OCI-M2 (cell line): ENCODE results near the gene CHD6.

Experiments
- DNase-seq: peaks from one replicate; lab custom pipeline; 2025; ENCODE audit not compliant: unreplicated experiment; lab: John Stamatoyannopoulos, UW

Gene CHD6

DNA sequence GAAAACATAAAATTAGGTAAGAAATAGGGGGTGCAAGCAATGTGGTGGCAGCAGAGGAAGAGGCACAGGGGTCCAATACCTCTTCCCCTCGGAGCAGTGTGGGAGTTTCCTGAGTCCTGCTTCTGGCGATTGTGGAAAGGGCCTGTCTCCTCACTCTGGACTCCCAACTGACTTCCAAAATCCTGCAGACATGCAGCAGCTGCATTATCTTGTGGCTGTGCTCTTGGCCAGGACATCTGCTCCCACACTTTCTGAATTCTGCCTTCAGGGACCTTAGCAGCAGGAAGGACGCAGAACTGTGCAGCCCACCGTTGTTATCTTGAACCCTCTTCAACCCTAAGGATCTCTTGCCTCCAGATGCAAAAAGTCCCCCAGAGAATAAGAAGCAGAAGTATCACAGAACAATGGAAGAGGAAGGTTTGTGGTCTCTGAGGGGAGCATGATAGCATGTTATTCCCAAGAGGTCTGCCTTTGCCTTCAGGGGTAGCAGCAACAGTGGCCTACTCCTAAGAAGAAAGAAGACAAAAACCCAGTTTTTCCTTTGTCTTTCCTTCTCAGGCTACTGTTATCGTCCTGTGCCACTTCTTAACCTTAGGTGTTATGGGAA lies 149.1 kb downstream of the CHD6 start:
- peak; percentile 44 for DNase-seq

DNA sequence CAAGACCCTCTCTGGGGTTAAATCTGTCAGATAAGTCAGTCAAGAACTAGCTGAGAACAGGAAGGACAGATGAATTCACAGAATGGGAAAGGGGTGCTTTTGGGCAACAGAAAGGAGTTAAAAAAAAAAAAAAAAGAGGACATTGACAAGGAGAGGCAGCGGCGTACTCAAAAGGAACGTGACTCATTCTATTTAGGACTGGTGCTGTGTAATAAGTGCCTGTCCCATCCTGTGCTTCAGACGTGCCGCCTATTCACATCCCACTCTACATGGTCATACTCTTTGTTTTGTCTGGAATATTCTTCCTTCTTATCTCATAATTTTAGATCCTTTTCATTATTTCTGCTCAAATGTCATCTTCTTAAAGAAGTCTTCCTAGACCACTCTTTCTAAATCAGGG lies 150.5 kb downstream of the CHD6 start:
- DNase-seq: no peak

DNA sequence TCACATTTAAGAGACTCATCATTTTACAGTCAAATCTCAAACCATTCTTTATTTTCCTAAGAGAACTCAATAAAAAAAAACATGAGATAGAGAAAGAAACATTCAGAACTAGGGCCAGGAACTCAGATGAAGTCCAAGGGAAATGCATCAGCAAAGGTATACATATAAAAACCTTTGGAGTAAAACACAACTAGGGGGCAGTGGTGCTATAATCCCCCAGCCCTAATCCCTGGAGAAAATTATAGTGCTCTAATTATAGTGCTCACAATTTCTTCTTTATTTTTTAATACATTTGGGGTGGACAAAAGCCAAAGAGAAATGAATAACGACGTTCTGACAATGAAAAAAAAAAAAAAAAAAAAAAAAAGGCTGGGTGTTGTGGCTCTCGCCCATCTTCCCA lies 151.0 kb downstream of the CHD6 start:
- DNase-seq: no peak

DNA sequence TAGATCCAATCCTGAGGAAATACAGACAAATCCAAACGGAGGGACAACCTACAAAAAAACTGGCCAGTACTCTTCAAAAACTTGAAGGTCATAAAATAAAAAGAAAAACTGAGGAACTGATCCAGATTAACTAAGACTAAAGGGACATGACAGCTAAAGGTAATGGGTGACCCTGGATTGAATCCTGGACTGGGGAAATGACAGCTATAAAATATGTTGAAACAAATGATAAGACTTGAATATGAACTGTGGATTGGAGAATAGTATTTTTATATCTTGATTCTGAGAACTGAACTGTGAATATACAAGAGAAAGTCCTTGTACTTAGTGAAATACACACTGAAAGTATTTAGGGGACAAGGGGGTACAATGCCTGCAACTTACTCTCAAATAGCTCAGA lies 154.6 kb downstream of the CHD6 start:
- no peak for DNase-seq

DNA sequence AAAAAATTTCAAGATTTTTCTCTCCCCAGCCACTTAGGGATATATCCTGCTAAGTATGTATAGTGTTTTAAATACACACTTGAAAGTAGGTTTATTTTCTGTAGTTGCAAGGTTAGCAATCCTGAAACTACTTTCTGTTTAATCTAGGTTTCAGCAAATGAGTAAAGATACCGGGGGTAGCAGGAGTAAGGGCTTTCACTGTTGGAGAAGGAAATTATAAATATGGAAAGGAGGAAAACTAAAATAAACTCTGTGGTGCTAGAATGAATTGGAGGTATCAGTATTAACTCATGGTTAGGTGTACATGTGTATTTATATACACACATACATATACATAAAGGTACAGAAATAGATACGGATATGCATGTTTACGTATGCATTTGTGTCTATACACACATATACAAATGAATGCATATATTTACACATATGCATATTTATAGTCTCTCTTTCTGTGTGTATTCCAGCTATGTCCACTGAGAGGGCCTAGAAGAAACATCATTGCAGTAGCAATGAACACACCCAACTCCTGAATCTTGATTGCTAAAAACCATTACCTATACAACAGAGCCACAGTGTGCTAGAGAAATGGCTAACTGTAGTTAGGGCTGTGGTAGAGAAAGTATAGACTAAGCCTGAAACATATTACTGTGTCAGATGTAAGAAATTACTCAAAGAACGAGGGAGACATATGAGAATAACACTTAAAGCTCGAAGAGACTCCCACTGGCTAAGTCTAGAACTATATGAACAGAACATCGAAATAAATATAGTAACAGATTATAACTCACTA lies 155.6 kb downstream of the CHD6 start:
- DNase-seq: no peak

DNA sequence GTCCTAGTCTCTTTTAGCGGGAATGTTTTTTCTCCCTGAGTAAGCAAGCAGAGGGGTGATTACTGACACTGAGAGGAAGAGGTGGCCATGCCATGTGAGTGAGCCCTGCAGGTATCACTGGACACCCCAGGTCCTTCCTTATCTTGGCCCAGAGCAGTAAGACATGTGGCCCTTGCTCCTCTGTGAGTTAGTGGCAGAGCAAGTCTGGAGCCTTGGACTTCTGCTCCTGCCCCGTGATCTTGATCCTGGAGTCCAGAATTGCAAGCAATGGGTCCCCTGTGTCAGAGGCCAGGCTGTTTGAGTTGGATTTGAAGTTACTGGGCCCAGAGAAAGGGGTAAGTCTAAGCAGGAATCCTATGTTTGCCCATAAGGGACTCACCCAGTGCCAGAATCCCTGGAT lies 159.4 kb downstream of the CHD6 start:
- DNase-seq: no peak

DNA sequence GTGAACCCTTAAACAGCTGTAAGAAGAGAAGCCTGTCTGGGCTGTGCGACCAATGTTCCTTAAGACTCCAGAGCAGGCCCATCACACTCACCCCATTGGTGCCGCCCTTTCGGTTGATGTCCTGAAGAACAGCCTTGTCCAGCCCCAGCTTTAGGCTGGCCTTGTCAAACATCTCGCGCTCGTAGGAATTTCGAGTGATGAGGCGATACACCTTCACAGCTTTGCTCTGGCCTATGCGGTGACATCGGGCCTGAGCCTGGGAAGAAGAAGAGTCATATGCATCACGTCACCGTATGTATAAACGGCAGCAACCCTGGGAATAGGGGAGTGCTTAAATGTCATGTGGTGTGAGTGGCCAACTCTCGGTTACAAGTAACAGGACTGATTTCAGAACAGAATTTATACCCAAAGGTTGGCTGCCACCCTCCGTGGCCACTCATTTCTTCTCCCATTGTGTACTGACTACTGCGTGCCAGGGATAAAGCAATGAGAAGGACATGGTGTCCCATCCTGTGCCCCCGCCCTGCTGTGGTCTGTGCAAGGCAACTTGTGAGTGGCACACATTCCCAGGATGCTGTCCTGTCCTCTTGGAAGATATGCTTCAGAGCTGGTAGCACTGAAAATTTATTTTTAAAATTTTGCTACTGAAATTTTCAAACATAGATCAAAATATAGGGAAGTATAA lies 160.9 kb downstream of the CHD6 start:
- DNase-seq: no peak

DNA sequence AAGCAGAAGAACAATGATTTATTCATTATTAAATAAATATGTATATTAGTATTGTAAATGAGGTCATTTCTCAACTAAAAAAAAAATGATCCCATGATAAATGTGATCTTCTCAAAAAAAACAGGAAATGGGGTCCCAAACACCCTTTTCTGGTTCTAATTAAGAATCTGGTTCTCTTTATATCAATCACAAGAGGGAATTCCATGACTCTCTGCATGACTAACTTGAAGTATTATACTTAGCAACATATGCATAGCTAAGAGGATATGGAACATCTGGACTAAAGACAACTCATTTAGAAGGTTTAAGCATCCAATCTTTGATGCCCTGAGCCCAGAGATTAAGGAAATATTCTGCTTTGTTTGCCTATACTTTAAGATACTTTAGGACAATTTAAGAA lies 161.8 kb downstream of the CHD6 start:
- no peak for DNase-seq

DNA sequence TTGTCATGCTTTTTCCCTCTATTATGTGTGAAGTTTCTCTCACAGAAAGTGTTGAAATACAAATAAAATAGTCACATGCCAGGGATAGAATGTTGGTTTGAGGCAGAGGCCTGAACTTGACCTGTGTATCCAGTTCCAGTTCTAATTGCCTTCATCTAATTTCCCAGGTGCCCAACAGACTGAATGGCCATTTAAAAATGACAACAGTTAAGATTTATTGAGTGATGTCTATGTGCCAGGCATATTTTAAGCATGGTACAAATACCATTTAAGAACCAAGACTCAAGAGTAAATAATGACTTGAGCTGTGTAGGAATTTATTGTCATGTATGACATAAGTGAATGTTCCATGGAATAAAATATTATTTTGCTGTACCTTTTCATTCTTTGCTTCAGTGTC lies 163.9 kb downstream of the CHD6 start:
- no peak for DNase-seq

DNA sequence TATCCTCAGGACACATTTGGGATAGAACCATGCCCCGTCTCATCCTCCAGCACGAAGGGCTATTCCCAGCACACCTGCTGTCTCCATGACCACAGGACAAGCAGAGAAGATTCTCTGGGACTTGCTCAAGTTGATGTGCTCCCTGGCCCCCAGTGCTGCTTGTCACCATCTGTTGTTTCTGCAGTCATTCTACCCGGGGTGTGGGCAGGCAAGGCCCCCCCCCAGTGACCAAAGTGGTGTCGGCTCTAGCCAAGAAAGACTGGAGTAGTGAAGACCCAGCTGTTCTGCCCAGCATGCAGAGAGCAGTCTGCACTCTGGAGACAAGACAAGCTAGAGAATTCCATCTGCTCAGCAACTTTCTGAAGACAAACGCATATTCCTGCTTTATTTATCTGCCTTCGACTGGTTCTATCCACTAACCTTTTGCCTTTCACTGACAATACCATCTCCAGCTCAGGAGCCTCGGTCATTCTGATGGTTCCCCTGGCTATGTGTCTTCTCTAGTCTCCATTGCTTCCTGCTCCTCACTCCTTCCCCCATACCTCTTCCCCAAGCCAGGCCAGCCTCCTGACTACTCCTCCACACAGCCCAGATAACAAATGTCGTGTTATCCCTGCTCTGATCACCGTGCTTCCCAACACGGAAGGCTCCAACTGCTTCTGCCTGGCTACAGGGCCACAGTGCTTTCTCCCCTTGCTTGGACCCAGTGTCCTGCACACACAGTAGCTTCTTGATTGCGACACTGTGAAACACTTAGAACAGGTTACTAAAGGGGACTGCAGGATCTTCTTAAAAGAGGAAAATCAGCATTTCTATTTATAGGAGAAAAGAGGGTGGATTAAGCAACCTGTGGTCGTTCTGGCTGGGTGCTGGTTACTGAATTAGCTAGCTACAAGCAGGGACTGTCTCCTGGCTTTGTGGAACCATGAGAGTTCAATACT lies 164.9 kb downstream of the CHD6 start:
- DNase-seq: no peak

DNA sequence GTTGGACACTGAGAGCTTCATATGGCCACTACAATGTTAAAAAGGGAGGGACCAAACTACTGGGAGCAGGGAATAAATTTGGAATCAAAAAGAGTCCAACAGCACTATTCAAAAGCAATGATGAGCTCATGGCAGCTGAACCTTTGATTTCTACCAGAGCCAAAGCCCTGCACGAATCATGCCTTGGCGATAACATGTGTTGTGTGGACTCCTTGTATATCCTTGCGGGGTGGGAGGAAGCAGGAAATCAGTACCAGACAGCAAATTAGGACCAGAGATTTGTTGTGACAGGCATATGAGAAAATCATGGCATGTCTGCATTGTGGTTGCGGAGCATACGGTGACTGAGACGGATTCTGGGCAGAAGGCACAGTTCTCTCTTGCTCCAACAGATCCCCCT lies 166.0 kb downstream of the CHD6 start:
- DNase-seq: no peak

DNA sequence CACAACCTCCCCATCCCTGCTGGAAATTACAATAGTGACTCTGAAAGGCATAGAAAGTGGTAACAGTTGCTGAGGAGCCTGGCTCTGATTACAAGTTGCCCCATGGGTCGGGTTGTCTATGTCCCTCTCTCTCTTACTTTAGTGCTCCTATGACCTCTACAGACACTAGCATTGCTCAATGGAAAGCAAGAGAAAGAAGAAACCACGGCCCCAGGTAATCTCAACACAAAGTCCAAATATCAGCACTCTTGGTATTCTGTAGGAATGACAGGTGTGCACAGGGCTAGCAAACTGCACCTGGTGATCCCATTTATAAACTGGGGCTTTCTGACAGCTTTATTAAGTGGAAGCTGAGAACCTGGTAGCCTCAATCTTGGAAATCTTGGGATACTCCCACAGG lies 171.2 kb downstream of the CHD6 start:
- DNase-seq: no peak

DNA sequence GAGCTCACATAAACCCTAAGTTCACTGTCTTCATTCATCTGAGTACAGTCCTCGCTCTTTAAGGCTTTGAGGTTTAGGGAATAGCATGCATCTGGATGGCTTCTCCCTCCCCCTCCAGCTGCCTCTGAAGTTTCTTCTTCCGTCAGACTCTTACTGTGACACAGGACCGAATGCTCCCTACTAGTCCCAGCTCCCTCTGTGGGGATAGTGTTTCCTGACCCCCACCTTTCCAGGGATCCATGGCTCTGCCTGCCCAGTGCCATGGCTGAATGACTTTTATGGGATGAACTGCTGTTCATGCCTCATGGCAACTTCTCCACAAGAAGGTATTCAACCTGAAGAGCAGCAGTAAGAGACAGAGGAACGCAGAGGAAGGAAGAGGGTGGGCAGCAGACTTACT lies 171.7 kb downstream of the CHD6 start:
- no peak for DNase-seq

DNA sequence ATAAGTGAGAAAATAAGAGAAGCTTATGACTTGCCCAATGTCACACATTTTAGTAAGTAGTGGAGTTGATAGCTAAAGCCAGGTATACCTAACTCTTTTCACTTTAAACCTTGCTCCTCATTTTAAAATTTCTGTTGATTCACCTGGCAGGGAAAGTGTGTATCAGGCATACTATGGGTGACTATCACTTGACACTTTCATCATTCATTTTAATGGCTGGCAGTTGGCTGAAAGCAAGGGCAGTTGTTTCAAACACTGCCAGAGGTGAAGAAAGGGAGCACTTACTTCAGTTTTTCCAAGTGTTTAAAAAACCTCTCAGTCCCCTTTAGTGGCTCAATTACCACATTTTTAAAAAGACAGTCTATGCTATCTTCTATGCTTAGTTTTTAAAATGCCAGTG lies 173.4 kb downstream of the CHD6 start:
- no peak for DNase-seq

DNA sequence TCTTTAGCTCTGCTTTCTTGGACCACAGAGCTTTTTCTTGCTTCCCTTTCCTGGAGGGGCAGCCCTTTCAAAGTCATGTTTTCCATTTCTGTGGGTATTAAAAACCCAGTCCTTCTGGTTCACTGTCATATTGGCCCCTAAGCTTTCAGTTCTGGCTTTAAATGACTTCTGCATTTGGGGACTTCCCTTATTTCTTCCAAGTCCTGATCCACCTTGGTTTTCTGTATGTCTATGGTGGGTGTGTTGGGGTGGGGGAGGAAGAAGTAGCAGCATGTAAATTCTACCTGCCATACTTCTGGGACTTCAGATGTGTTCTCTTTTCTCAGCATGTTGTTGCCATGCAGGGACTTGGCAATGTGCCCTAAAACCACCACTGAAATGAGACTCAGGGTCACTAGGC lies 174.5 kb downstream of the CHD6 start:
- no peak for DNase-seq

DNA sequence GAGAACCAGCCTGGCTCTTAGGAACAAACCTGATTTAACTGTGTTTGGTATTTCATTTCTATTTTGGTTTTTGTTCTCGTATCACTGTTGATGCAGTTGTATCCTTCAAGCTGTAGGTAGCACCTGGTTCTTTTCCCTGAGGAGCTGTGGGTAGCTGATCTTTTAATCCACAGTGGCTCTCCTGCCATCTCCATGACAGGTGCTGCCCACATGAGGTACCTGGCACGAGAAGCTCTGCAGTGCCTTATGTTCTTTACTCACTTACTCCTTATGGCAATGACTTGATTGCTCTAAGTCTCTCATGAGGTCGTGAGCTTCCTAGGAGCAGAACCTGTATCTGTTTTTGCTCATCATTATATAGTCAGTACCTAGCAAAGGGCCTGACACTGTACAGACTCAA lies 177.3 kb downstream of the CHD6 start:
- DNase-seq: no peak

DNA sequence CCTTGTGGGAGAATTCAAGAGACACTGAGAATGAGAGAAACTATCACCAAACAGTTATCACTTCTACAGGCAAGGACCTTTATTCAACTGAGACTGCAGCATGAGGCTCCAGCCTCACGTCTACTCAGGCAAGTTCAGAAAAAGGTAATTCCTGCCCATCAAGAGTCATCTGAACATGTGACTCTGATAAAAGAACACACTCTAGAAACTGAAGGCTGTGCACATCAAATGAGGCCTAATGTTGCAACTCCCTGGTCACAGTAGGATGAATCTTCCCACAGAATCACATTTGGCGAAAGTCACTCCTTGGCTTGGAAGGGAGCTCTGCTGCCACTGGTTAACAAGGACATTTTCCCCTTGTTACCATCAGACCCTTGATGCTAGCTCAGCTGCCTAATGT lies 180.3 kb downstream of the CHD6 start:
- no peak for DNase-seq

DNA sequence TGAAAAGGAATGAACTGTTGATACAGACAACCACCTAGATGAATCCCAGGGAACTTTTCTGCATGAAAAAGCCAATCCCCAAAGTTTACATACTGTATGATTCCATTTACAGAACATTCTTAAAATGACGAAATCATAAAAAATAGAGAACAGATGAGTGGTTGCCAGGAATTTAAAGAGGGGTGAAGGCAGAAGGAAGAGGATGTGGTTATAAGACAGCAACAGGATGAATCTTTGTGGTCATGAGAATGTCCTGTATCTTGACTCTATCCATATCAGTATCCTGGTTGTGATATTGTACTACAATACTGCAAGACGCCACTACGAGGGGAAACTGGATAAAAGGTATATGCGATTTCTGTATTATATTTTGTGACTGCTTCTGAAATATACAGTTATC lies 181.5 kb downstream of the CHD6 start:
- DNase-seq: no peak

DNA sequence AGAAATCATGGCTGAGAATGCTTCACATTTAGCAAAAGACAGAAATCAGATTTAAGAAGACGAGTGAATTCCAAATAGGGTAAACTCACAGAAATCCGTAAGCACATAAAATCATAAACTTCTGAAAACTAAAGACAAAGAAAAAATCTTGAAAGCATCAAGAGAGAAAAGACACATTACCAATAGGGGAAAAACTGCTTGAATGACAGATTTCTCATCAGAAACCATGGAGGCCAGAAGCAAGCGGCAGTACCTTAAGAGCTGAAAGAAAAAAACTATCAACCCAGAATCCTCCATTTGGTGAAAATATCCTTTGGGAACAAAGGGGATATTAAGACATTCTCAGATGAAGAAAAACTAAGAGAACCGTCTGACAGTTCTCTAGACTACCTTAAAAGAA lies 185.0 kb downstream of the CHD6 start:
- DNase-seq: no peak

DNA sequence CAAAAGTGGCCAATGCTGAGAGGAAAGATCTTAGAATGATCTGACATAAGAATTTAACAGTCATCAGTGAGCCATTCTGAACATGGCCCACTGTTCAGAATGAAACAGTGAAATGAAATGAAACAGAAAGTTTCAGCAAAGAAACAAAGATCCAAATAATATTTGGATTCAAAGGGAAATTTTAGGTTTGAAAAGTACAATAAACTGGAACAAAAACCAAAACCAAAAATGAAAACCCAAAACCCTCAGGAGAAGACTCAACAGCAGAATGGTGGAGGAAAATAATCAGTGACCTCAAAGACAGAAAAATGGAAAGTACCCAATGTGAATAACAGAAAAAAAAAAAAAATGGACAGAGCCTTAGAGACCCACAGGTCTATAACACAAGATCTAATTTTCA lies 185.4 kb downstream of the CHD6 start:
- no peak for DNase-seq

DNA sequence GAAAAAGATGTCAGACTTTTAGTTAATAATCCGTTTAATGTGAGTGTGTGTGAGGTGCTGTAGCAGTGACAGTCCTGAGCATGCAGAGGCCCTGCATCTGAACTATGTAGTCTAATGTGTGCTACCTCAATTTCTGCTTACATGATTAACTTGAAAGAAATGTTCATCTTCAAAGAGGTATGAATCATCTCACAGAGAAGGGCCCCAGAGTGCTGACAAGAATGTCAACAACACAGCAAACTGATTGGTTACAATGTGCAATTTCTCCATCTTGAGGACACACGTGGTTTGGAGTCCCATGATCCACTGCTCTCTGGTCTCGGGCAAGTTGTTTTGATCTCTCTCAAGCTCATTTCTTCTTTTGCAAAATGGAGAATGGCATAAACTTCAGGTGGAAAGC lies 189.9 kb downstream of the CHD6 start:
- no peak for DNase-seq
